NAMALWA (cell line): ENCODE results near the gene TUBGCP3.
"Not testable (repeated sequence)": the region's sequence is repeated elsewhere in the genome, so short reads cannot be mapped to it uniquely, and the experiment has no call there.

Source experiments
- DNase-seq: peaks from one replicate; pipeline ENCODE4 v3.0.0-alpha.2; 2015; ENCODE audit warnings: low spot score

The TUBGCP3 gene

GRCh38 chr13:112529216-112529615 lies 58.7 kb downstream of the TUBGCP3 start:
- DNase-seq, result no peak

- no peak for DNase-seq
Observed at GRCh38 chr13:112526146-112526853, 61.7 kb downstream of the TUBGCP3 start.

- no peak for DNase-seq
Observed at GRCh38 chr13:112525356-112525945, 62.5 kb downstream of the TUBGCP3 start.

GRCh38 chr13:112522578-112522977 lies 65.4 kb downstream of the TUBGCP3 start:
- no peak for DNase-seq

DNA sequence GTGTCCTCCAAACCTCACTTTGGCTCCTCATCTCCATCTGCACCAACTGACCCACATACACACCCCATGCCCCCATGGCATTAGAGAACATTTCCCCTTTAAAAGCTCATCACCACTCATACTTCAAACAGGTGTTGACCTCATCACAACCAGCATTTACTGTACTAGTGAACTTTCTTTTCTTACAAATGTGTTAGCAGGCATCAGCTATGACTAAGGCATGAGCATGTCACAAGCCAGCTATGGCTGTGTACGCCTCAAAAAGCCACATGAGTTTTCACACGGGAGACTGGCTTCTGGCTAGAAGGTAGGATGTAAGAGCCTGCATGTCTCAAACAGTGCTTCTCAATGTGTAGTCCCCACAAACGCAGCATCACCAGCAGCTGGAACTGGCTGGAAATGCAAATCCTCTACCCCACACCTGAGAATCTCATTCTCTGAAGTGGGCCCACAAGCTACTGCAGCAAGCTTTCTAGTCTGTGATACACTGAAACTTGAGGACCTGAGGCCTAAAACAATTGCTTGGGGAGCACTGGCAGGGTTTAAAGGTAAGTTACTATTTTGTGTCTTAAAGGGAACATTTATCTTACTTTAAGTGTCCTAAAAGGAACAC lies 66.8 kb downstream of the TUBGCP3 start:
- no peak for DNase-seq

DNA sequence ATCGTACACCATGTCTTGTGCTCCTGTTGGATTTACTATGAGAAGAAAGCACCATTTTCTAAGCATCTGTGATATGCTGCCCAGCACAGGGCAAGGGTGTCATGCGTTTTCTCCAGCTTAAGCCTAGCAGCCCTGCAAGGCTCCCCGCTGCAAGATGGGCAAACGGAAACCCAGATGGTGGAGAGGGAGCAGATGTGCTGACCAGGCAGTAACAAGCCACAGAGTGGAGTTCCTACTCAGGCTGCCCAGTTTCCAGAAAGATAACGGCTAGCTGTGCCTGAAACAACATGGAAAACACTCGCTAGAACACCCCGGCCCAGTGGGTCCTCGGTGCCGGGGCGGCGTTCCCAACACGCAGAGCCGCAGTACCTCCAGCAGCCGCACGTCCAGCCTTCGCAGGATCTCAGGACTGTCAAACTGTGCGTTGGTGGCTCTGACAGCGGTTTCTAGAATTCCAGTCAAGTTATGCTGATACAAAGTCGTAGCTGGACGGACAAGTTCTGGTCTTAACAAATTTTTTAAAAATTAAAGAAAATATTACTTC lies 68.4 kb downstream of the TUBGCP3 start:
- DNase-seq, result no peak

DNA sequence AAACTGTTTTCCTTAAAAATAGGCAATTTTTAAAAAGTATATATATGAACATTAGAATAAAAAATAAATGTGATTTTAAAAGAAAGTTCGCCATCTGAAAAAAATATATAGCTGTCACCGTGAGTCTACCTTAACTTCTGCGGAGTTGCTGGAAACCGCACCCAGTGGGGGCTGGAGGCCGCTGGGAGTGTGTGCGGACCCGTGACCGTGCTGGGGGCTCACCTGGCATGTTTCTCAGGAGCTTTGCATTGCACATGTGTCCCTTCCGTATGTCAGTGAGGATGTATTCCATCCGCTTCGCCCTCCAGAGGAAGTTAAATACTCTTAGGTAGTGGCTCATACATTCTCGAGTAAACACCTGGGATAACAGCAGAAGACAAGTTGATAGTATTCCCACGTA lies 71.7 kb downstream of the TUBGCP3 start:
- DNase-seq, result no peak

- DNase-seq, result no peak
Observed at GRCh38 chr13:112513761-112514160, 74.2 kb downstream of the TUBGCP3 start.

- DNase-seq, result no peak
Observed at GRCh38 chr13:112510987-112511685, 76.8 kb downstream of the TUBGCP3 start.

- peak; percentile 76 for DNase-seq
Observed at GRCh38 chr13:112510002-112510780, 77.8 kb downstream of the TUBGCP3 start.

GRCh38 chr13:112509190-112509589 lies 78.8 kb downstream of the TUBGCP3 start:
- DNase-seq, result no peak

DNA sequence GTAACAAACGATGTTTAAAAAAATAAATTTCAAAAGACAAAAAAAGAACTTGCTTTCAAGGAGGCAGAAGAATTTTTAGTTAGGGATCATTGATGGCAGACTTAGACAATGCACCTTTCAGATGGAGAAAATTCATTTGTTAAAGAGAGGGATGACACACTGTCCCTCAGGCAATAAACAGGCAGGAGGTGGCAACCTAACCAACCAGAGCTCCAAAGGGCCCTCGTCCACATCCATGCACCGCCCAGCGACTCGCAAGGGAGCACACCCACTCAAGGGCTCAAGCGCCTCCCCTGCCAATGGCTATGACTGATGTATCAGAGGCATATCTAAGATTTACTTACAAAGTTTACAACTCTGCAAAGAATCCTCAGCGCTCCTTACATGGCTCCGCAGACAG lies 81.9 kb downstream of the TUBGCP3 start:
- DNase-seq, result no peak

- no peak for DNase-seq
Observed at GRCh38 chr13:112496166-112496565, 91.8 kb downstream of the TUBGCP3 start.

GRCh38 chr13:112495465-112495864 lies 92.5 kb downstream of the TUBGCP3 start:
- DNase-seq, result no peak

DNA sequence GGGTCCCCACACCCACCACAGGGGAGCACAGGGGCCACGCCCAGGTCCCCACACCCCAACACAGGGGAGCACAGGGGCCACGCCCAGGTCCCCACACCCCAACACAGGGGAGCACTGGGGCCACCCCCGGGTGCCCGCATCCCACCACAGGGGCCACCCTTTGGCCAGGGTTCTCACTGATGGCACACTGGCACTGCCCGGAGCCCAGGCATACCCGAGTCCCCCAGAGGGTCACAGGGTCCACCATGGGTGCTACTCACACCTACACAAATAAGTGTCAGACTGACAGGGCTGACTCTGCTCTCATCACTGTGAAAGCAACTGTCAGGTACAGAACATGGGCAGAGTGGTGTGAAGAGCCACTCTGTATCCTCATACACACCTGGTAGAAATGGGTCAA lies 98.8 kb downstream of the TUBGCP3 start:
- no peak for DNase-seq

DNA sequence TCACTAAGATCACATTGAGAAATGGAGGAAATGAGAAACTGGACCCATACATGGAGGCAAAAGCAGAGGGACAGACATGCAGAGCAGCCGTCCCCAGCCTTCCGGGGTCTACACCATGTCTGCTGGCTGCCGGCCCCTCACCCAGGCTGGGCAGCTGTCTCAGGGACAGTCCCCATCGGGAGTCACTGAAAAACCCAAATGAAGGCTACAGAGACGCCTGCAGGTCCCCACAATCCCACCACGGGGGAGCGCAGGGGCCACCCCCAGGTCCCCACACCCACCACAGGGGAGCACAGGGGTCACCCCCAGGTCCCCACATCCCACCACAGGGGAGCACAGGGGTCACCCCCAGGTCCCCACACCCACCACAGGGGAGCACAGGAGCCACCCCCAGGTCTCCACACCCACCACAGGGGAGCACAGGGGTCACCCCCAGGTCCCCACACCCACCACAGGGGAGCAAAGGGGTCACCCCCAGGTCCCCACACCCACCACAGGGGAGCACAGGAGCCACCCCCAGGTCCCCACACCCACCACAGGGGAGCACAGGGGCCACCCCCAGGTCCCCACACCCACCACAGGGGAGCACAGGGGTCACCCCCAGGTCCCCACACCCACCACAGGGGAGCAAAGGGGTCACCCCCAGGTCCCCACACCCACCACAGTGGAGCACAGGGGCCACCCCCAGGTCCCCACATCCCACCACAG lies 99.5 kb downstream of the TUBGCP3 start:
- not testable (repeated sequence) for DNase-seq

GRCh38 chr13:112487127-112487517 lies 100.8 kb downstream of the TUBGCP3 start:
- DNase-seq, result no peak

GRCh38 chr13:112486386-112487126 lies 101.4 kb downstream of the TUBGCP3 start:
- no peak for DNase-seq

DNA sequence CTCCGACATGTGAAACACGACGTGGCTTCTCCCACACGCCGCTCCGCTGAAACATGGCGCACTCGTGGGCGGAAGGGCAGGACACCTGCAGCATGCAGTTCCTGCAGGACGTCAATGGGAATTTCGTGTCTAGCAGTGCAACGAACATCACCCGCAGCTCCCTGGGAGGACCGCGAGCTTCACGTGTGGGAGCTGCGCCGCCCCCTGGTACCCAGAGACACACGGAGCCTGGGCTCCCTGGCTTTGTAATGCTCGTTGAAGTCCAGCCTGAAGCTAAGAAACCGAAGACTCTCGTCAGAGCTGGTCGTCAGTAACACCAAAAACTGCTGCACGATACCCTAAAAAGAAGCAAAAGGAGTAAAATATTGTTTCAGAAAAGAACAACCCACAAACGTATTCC lies 102.1 kb downstream of the TUBGCP3 start:
- not testable (repeated sequence) for DNase-seq

GRCh38 chr13:112483299-112483698 lies 104.7 kb downstream of the TUBGCP3 start:
- DNase-seq, result no peak
